NCI-H748 treated with DMSO at 0.1 percent for 48 hours (cell line): ENCODE measurements around the gene HSD11B2.
A peak's percentile ranks its signal among the peaks of the same experiment; 100 is the strongest.
"Not testable (repeated sequence)": the region's sequence is repeated elsewhere in the genome, so short reads cannot be mapped to it uniquely, and the experiment has no call there.

Experiments used
- DNase-seq: peaks from one replicate; lab custom pipeline; 2025; lab: John Stamatoyannopoulos, UW

HSD11B2 gene

GRCh38 chr16:67415421-67415820 is 15.5 kb upstream of the HSD11B2 start:
- not testable (repeated sequence) for DNase-seq

- peak; percentile 24 for DNase-seq
Measured at GRCh38 chr16:67415872-67416793, 14.8 kb upstream of the HSD11B2 start, which contains the start of gene ZDHHC1. TSS of gene ZDHHC1 (minus strand) at chr16:67416477. CDS start at chr16:67407775, 8,702 bp downstream.

- no peak for DNase-seq
Measured at GRCh38 chr16:67417333-67418061, 13.4 kb upstream of the HSD11B2 start.

- no peak for DNase-seq
Measured at GRCh38 chr16:67419502-67419901, 11.4 kb upstream of the HSD11B2 start.

GRCh38 chr16:67419931-67420330 is 11.0 kb upstream of the HSD11B2 start:
- DNase-seq = no peak

GRCh38 chr16:67421030-67421429 is 9.9 kb upstream of the HSD11B2 start:
- no peak for DNase-seq

GRCh38 chr16:67423015-67423414 is 7.9 kb upstream of the HSD11B2 start:
- no peak for DNase-seq

- no peak for DNase-seq
Measured at GRCh38 chr16:67423611-67424260, 7.2 kb upstream of the HSD11B2 start.

- DNase-seq = no peak
Measured at GRCh38 chr16:67424261-67424615, 6.7 kb upstream of the HSD11B2 start.

GRCh38 chr16:67425061-67425460 is 5.9 kb upstream of the HSD11B2 start:
- DNase-seq = no peak

- DNase-seq = no peak
Measured at GRCh38 chr16:67425580-67425979, 5.3 kb upstream of the HSD11B2 start.

- DNase-seq = no peak
Measured at GRCh38 chr16:67426022-67426421, 4.9 kb upstream of the HSD11B2 start.

GRCh38 chr16:67426950-67427349 is 4.0 kb upstream of the HSD11B2 start:
- no peak for DNase-seq

GRCh38 chr16:67428146-67428731 is 2.7 kb upstream of the HSD11B2 start:
- peak; percentile 49 for DNase-seq

- no peak for DNase-seq
Measured at GRCh38 chr16:67429053-67429798, 1.7 kb upstream of the HSD11B2 start.

GRCh38 chr16:67429799-67430503 is 970 bp upstream of the HSD11B2 start:
- no peak for DNase-seq

GRCh38 chr16:67430504-67430976 is 381 bp upstream of the HSD11B2 start:
- DNase-seq = no peak

- no peak for DNase-seq
Measured at GRCh38 chr16:67431775-67432505, 1.0 kb downstream of the HSD11B2 start.

GRCh38 chr16:67432506-67432890 is 1.6 kb downstream of the HSD11B2 start:
- no peak for DNase-seq

GRCh38 chr16:67433131-67433719 is 2.3 kb downstream of the HSD11B2 start:
- no peak for DNase-seq
